COLO829 (cell line): Measurements from ENCODE around the gene FZD4.
"Not testable (repeated sequence)": the region's sequence is repeated elsewhere in the genome, so short reads cannot be mapped to it uniquely, and the experiment has no call there.

Experiments
- DNase-seq: peaks from one replicate; pipeline ENCODE4 v3.0.0; 2012; ENCODE audit warnings: low spot score

FZD4 gene

GRCh38 chr11:86937193-86937806 lies 17.9 kb downstream of the FZD4 start:
- not testable (repeated sequence) for DNase-seq

- DNase-seq = no peak
Measured at GRCh38 chr11:86934926-86935579, 20.1 kb downstream of the FZD4 start.

- DNase-seq = no peak
Measured at GRCh38 chr11:86934582-86934900, 20.7 kb downstream of the FZD4 start.

GRCh38 chr11:86933891-86934581 lies 21.2 kb downstream of the FZD4 start:
- no peak for DNase-seq

- DNase-seq = no peak
Measured at GRCh38 chr11:86932924-86933875, 22.0 kb downstream of the FZD4 start.

GRCh38 chr11:86932259-86932585 lies 23.0 kb downstream of the FZD4 start:
- no peak for DNase-seq

GRCh38 chr11:86931548-86932258 lies 23.5 kb downstream of the FZD4 start:
- peak; percentile 78 for DNase-seq

GRCh38 chr11:86930957-86931547 lies 24.1 kb downstream of the FZD4 start:
- no peak for DNase-seq

- no peak for DNase-seq
Measured at GRCh38 chr11:86926975-86927374, 28.2 kb downstream of the FZD4 start.

GRCh38 chr11:86923999-86924766 lies 31.0 kb downstream of the FZD4 start:
- DNase-seq = no peak

- DNase-seq = no peak
Measured at GRCh38 chr11:86922225-86922624, 33.0 kb downstream of the FZD4 start.

- DNase-seq = peak; percentile 69
Measured at GRCh38 chr11:86919557-86920210, 35.5 kb downstream of the FZD4 start.

- no peak for DNase-seq
Measured at GRCh38 chr11:86918973-86919372, 36.2 kb downstream of the FZD4 start.

GRCh38 chr11:86918496-86918895 lies 36.7 kb downstream of the FZD4 start:
- DNase-seq = no peak

GRCh38 chr11:86917589-86917988 lies 37.6 kb downstream of the FZD4 start:
- no peak for DNase-seq

- peak; percentile 85 for DNase-seq
Measured at GRCh38 chr11:86916330-86916729, 38.9 kb downstream of the FZD4 start.

GRCh38 chr11:86915850-86916249 lies 39.3 kb downstream of the FZD4 start:
- not testable (repeated sequence) for DNase-seq

GRCh38 chr11:86914865-86915519 lies 40.2 kb downstream of the FZD4 start:
- DNase-seq = no peak

GRCh38 chr11:86912238-86912637 lies 43.0 kb downstream of the FZD4 start:
- no peak for DNase-seq

GRCh38 chr11:86910592-86910991 lies 44.6 kb downstream of the FZD4 start:
- no peak for DNase-seq
